K562 (cell line): ENCODE data around the gene ASB15. TPM values are rescaled to one million over a fixed set of nuclear protein-coding genes. Genes with fewer than 3 reads are reported as not detected.
A peak's percentile ranks its signal among the peaks of the same experiment; 100 is the strongest.

Source experiments
- ARID1B ChIP-seq: fragments of 450-650 bp; IDR thresholded peaks from 2 replicates; pipeline ENCODE4 v1.6.1; 2016; ENCODE audit warnings: antibody characterized with exemption, mild to moderate bottlenecking, inconsistent platforms
- ARID4B ChIP-seq: sonication (generic); formaldehyde crosslinking; IDR thresholded peaks from 2 replicates; pipeline ENCODE4 v1.8.0; 2022; ENCODE audit warnings: mild to moderate bottlenecking, missing genetic modification reagents
- ELK3 ChIP-seq: fragments of 450-650 bp; formaldehyde crosslinking; IDR thresholded peaks from 2 replicates; pipeline ENCODE4 v1.4.0; 2020; ENCODE audit warnings: mild to moderate bottlenecking
- EP300 ChIP-seq: IDR thresholded peaks from 2 replicates; pipeline ENCODE4 v1.6.1; 2012; ENCODE audit warnings: low read length, improper control_type of control experiment
- HDAC6 ChIP-seq: IDR thresholded peaks from 2 replicates; pipeline ENCODE4 v1.6.1; 2012; ENCODE audit warnings: low read depth, mild to moderate bottlenecking, control low read depth, inconsistent platforms, low read length, moderate library complexity
- KAT7 ChIP-seq: sonication (generic); formaldehyde crosslinking; IDR thresholded peaks from 2 replicates; pipeline ENCODE4 v1.8.0; 2022; ENCODE audit warnings: missing genetic modification reagents, mild to moderate bottlenecking, borderline replicate concordance
- MCM3 ChIP-seq: fragments of 450-650 bp; IDR thresholded peaks from 2 replicates; pipeline ENCODE4 v1.6.1; 2016
- MNT ChIP-seq, 2 experiments: fragments of 450-650 bp; conservative IDR thresholded peaks; 2 replicates each; pipeline ENCODE4 v1.6.1; 2017; ENCODE audit warnings: mild to moderate bottlenecking in 2 of 2, moderate library complexity in 2 of 2
- NCOA1 ChIP-seq: fragments of 450-650 bp; IDR thresholded peaks from 2 replicates; pipeline ENCODE4 v1.6.1; 2016; ENCODE audit warnings: low read depth
- NFXL1 ChIP-seq: fragments of 450-650 bp; formaldehyde crosslinking; IDR thresholded peaks from 2 replicates; pipeline ENCODE4 v1.4.0; 2021; ENCODE audit warnings: mild to moderate bottlenecking
- NR3C1 ChIP-seq: sonication (generic); formaldehyde crosslinking; IDR thresholded peaks from 2 replicates; pipeline ENCODE4 v1.8.1; 2022; ENCODE audit warnings: missing genetic modification reagents
- RBM14 ChIP-seq: fragments of 200-400 bp; formaldehyde crosslinking; IDR thresholded peaks from 2 replicates; pipeline ENCODE4 v1.6.1; 2018; ENCODE audit warnings: low read depth, mild to moderate bottlenecking, low read length, moderate library complexity, borderline replicate concordance; ENCODE audit not compliant: insufficient read depth
- RHOXF2B ChIP-seq: fragments of 250-450 bp; sonication (Bioruptor Pico); conservative IDR thresholded peaks from 2 replicates; pipeline ENCODE4 v1.5.1; 2021
- TCF15 ChIP-seq: fragments of 250-450 bp; sonication (Bioruptor Pico); IDR thresholded peaks from 2 replicates; pipeline ENCODE4 v1.8.0; 2022; ENCODE audit warnings: moderate library complexity, mild to moderate bottlenecking, inconsistent platforms
- ZNF740 ChIP-seq, 3 experiments: fragments of 200-800 bp in 1 of 3; sonication (Bioruptor generic) in 1 of 3; sonication (generic) in 1 of 3; formaldehyde crosslinking in 1 of 3; IDR thresholded peaks; 2 replicates each; pipeline versions ENCODE4 v1.6.1 to v1.8.0; 2016 to 2022; ENCODE audit warnings: mild to moderate bottlenecking in 2 of 3, missing compliant biosample characterization in 2 of 3, missing genetic modification characterization in 2 of 3, missing genetic modification reagents in 1 of 3
- ZNF766 ChIP-seq: fragments of 200-800 bp; sonication (Bioruptor generic); conservative IDR thresholded peaks from 2 replicates; pipeline ENCODE4 v1.6.1; 2016; ENCODE audit warnings: missing genetic modification characterization, missing compliant biosample characterization
- ZNF785 ChIP-seq: fragments of 250-450 bp; sonication (Bioruptor Pico); IDR thresholded peaks from 2 replicates; pipeline ENCODE4 v1.4.0; 2020; ENCODE audit warnings: mild to moderate bottlenecking
- polyA plus RNA-seq, 8 experiments: library from polyadenylated mRNA; depleted of rRNA in 4 of 8; stranded (reverse) in 5 of 8; unstranded in 3 of 8; fragments of >200 nt; fragmentation: Nextera tagmentation in 2 of 8; fragmentation: Illumina TruSeq in 1 of 8; extraction: Ambion mirVana in 2 of 8; extraction: Trizol in 1 of 8; gene quantifications; 2 replicates each; pipeline versions ENCODE4 v1.2.1 to v1.2.3, GENCODE V29; 2011 to 2014; ENCODE audit warnings: inconsistent platforms in 1 of 8, missing spikeins in 1 of 8
- total RNA-seq, 7 experiments: library from RNA; depleted of rRNA in 6 of 7; stranded (reverse); fragments of >200 nt in 6 of 7; fragmentation: Illumina TruSeq in 2 of 7; extraction: Trizol in 2 of 7; gene quantifications; 2 replicates each; pipeline versions ENCODE4 v1.2.1 to v1.2.3, GENCODE V29; 2011 to 2021; ENCODE audit warnings: low replicate concordance in 1 of 7

ASB15 gene
- total and polyA plus RNA-seq, 9 of the 15 experiments (the other 6 are each of a cell fraction or from before 2014, with no cell fraction given): 0.03 to 0.14 (median 0.04) TPM; not detected in 3

GRCh38 chr7:123557016-123557397 lies 44.6 kb upstream of the ASB15 start (continued):
- no peak for TF ChIP-seq ARID1B
- no peak for TF ChIP-seq HDAC6
- no peak for TF ChIP-seq TCF15
- TF ChIP-seq EP300: 0 out of 2 replicates have a peak, but pooled peaks have one; percentile 1
- TF ChIP-seq MNT (conservative IDR thresholded peaks at IDR 0.05): 0 out of 4 replicates have a peak, but pooled peaks of 1 of the 2 experiments have one; percentile 2
- TF ChIP-seq RHOXF2B (CRISPR knock-in tag): no peak
- no peak for TF ChIP-seq RBM14
- no peak for TF ChIP-seq NFXL1 (CRISPR knock-in tag)
- no peak for TF ChIP-seq ZNF785
- no peak for TF ChIP-seq ZNF740 (CRISPR knock-in tag; IDR thresholded peaks at IDR 0.05)
- peak in 1 of 2 experiments; percentile 68; a peak in 1 of 4 replicates for TF ChIP-seq ZNF740 (tag; IDR thresholded peaks at IDR 0.05)
- TF ChIP-seq NR3C1 (CRISPR knock-in tag): no peak
- no peak; the same call in 1 of the 2 replicates for TF ChIP-seq NCOA1
- TF ChIP-seq KAT7 (CRISPR knock-in tag): no peak
- no peak for TF ChIP-seq ELK3 (CRISPR knock-in tag)
- TF ChIP-seq ZNF766 (CRISPR knock-in tag): peak; percentile 54; the same call in 1 of the 2 replicates
- no peak for TF ChIP-seq MCM3
- no peak for TF ChIP-seq ARID4B
